ENCODE results near the gene SH3RF2. TPM values are rescaled to one million over a fixed set of nuclear protein-coding genes. Genes with fewer than 3 reads are reported as not detected.

Gene SH3RF2
- polyA plus RNA-seq, 3 donors: not detected

DNA sequence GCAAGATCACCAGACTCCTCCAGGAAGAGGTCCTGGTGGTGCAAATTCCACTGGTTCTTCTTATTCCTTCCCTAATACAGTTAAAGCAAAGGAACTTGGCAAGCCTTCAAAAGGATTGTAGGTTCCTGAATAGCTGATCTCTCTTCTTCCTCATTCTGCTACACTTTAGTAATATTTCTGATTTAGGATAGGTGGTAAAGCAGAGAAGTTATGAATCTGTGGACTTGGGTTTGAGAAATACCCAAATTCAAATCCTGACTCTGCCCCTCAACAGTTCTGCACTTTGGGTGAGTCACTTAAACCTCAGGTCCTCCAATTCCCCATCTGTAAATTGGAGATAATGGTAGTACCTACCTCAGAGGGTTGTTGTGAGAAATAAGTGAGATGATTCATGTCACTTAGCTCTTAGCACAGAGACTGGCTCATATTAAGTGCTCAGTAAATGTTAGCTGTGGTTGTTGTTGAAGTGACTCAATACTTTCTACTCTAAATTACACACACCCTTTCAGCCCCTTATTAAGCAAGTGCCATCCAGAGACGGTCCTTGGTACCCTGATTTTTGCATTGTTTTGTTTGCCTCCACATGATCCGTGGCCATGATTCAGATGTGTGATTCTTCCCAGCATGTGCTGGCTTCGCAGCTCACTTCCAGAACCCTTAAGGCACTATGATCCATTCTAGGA is 5.2 kb downstream of the SH3RF2 start:
- Mint-ChIP-seq H3K4me1 (peaks cover 18% of the 10 kb centered on the region), H3K27ac (peak overlapping the region in 2 of 7 donors; percentile 62 to 65), H3K4me3 (no peak overlapping the region), H3K36me3 (no peaks in the 10 kb centered on the region), H3K27me3 (ENCODE audit: low read depth in 3 of 3) (peaks cover 26 to 51% (median 47%) of the 10 kb centered on the region in 3 donors), H3K9me3 (no peaks in the 10 kb centered on the region)
- H3K9me3 ChIP-seq (replicated peaks in 1 of 2; ENCODE audit: control insufficient read depth in 1 of 2, insufficient read depth in 1 of 2, low read length in 2 of 2): no peaks in the 10 kb centered on the region
- WGBS (ENCODE audit: insufficient coverage): 93% methylated on average over 3 of the region's 3 CpGs
- intact Hi-C loops (cut with micrococcal nuclease): no loop called here
- H4K20me1 ChIP-seq (ENCODE audit: insufficient read depth, low read length): no peaks in the 10 kb centered on the region
- no peak overlapping the region for H3K9ac ChIP-seq (ENCODE audit: insufficient read depth, low read length, poor library complexity, severe bottlenecking)
- peak; percentile 9 to 55 (median 49) for DNase-seq
- no peak overlapping the region for H3K27ac ChIP-seq (ENCODE audit: low read depth in 1 of 2, low read length in 2 of 2)
- peaks cover 40 to 55% of the 10 kb centered on the region in 2 donors for H3K27me3 ChIP-seq (ENCODE audit: control insufficient read depth in 2 of 2, insufficient read depth in 2 of 2, low read length in 2 of 2)
- H3K4me1 ChIP-seq (ENCODE audit: control insufficient read depth in 1 of 2, insufficient read depth in 2 of 2, low read length in 2 of 2): peaks cover 6 to 8% of the 10 kb centered on the region in 2 donors
- H3K4me2 ChIP-seq (replicated peaks; ENCODE audit: extremely low read depth, low read length, poor library complexity, severe bottlenecking): no peak overlapping the region
- H2AFZ ChIP-seq (ENCODE audit: insufficient read depth, low read depth, low read length, poor library complexity, severe bottlenecking): no peak overlapping the region
- H3K36me3 ChIP-seq (replicated peaks in 1 of 2; ENCODE audit: control insufficient read depth in 1 of 2, insufficient read depth in 2 of 2, low read length in 2 of 2): no peaks in the 10 kb centered on the region
- H3K4me3 ChIP-seq (replicated peaks in 1 of 3; ENCODE audit: low read depth in 2 of 3, low read length in 3 of 3): no peak overlapping the region
- TF ChIP-seq, protein P1, sequence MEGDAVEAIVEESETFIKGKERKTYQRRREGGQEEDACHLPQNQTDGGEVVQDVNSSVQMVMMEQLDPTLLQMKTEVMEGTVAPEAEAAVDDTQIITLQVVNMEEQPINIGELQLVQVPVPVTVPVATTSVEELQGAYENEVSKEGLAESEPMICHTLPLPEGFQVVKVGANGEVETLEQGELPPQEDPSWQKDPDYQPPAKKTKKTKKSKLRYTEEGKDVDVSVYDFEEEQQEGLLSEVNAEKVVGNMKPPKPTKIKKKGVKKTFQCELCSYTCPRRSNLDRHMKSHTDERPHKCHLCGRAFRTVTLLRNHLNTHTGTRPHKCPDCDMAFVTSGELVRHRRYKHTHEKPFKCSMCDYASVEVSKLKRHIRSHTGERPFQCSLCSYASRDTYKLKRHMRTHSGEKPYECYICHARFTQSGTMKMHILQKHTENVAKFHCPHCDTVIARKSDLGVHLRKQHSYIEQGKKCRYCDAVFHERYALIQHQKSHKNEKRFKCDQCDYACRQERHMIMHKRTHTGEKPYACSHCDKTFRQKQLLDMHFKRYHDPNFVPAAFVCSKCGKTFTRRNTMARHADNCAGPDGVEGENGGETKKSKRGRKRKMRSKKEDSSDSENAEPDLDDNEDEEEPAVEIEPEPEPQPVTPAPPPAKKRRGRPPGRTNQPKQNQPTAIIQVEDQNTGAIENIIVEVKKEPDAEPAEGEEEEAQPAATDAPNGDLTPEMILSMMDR (IDR thresholded peaks at IDR 0.05): no peak
- H3K79me2 ChIP-seq (ENCODE audit: insufficient read depth, low read length): no peaks in the 10 kb centered on the region

DNA sequence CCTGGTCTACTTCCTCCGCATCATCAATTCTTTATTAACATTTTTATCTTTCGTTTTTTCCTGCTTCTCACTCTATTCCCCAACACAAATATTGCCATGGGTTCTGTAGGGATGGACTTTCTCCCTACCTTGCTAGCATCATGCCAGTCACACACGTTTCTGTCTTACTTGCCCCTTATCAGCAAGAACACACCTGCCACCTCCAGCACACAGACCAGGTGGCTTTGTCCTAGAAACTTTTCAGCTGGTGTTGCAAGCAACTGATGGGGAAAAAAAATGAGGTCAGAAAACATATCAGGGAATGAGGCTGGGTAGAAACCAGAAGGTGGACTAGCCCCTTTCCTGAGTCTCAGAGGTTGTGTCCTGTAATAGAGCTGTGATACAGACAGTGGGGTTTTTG is 5.8 kb downstream of the SH3RF2 start:
- Histone ChIP-seq H3K36me3 (replicated peaks in 1 of 2; ENCODE audit: control insufficient read depth in 1 of 2, insufficient read depth in 2 of 2, low read length in 2 of 2) (no peaks in the 10 kb centered on the region), H2AFZ (ENCODE audit: insufficient read depth, low read depth, low read length, poor library complexity, severe bottlenecking) (no peak overlapping the region), H3K4me2 (replicated peaks; ENCODE audit: extremely low read depth, low read length, poor library complexity, severe bottlenecking) (no peak overlapping the region), H3K4me1 (ENCODE audit: control insufficient read depth in 1 of 2, insufficient read depth in 2 of 2, low read length in 2 of 2) (peaks cover 6 to 8% of the 10 kb centered on the region in 2 donors), H3K4me3 (replicated peaks in 1 of 3; ENCODE audit: low read depth in 2 of 3, low read length in 3 of 3) (no peak overlapping the region), H3K79me2 (ENCODE audit: insufficient read depth, low read length) (no peaks in the 10 kb centered on the region), H3K9me3 (replicated peaks in 1 of 2; ENCODE audit: control insufficient read depth in 1 of 2, insufficient read depth in 1 of 2, low read length in 2 of 2) (no peaks in the 10 kb centered on the region), H3K27ac (ENCODE audit: low read depth in 1 of 2, low read length in 2 of 2) (no peak overlapping the region), H3K27me3 (ENCODE audit: control insufficient read depth in 2 of 2, insufficient read depth in 2 of 2, low read length in 2 of 2) (peaks cover 35 to 49% of the 10 kb centered on the region in 2 donors), H3K9ac (ENCODE audit: insufficient read depth, low read length, poor library complexity, severe bottlenecking) (no peak overlapping the region), H4K20me1 (ENCODE audit: insufficient read depth, low read length) (no peaks in the 10 kb centered on the region)
- peaks cover 20 to 47% (median 42%) of the 10 kb centered on the region in 3 donors for H3K27me3 Mint-ChIP-seq (ENCODE audit: low read depth in 3 of 3)
- no peak overlapping the region for H3K4me3 Mint-ChIP-seq
- no peaks in the 10 kb centered on the region for H3K9me3 Mint-ChIP-seq
- intact Hi-C loops (cut with micrococcal nuclease): no loop called here
- H3K36me3 Mint-ChIP-seq: no peaks in the 10 kb centered on the region
- H3K27ac Mint-ChIP-seq: no peak overlapping the region
- TF ChIP-seq, protein P1 (IDR thresholded peaks at IDR 0.05): no peak
- WGBS (ENCODE audit: insufficient coverage): 100% methylated on average over 1 of the region's 3 CpGs
- no peak for DNase-seq
- peaks cover 18% of the 10 kb centered on the region for H3K4me1 Mint-ChIP-seq

All from CD14-positive monocyte (primary cell).